ENCODE data around the gene DOK3.

DOK3 gene

GRCh38 chr5:177513500-177513899 is 3.9 kb upstream of the DOK3 start:
- H3K4me3 ChIP-seq (ENCODE audit: low read length) = no peak overlapping the region
- TF ChIP-seq CTCF (conservative IDR thresholded peaks at IDR 0.05; ENCODE audit: low read length) = no peak
- DNase-seq (ENCODE audit: low read depth) = no peak

DNA sequence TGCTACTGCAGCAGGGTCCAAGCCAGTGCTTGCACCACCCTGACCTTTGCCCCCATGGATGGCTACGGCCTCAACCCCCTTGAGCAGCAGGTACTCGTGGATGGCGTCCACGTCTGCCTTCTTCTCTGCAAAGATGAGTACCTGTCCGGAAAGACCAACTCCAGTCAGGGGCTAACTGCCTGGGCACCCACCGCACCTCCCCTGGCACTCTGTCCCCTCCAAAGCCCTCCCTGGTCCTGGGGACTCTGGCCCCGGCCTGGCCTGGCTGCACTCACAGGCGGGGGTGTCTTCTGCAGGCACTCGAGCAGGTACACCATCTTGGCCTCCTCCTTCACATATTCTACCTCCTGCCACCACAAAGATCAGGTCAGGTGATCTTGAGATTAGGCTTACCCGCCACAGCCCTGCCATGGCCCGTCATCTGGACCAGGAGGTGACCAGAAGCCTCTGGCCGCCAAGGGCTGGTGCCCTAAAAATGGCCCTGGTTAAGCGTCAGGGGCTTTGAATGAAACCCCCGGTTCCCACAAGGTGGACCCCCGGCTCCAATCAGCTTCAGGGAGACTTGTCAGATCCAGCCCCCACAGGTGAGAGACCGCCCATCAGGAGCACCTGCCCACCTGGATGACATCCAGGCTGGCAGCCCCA is 3.2 kb upstream of the DOK3 start:
- H3K4me3 ChIP-seq (ENCODE audit: low read length) = no peak overlapping the region
- no peak for DNase-seq (ENCODE audit: low read depth)
- TF ChIP-seq CTCF (conservative IDR thresholded peaks at IDR 0.05; ENCODE audit: low read length) = no peak

DNA sequence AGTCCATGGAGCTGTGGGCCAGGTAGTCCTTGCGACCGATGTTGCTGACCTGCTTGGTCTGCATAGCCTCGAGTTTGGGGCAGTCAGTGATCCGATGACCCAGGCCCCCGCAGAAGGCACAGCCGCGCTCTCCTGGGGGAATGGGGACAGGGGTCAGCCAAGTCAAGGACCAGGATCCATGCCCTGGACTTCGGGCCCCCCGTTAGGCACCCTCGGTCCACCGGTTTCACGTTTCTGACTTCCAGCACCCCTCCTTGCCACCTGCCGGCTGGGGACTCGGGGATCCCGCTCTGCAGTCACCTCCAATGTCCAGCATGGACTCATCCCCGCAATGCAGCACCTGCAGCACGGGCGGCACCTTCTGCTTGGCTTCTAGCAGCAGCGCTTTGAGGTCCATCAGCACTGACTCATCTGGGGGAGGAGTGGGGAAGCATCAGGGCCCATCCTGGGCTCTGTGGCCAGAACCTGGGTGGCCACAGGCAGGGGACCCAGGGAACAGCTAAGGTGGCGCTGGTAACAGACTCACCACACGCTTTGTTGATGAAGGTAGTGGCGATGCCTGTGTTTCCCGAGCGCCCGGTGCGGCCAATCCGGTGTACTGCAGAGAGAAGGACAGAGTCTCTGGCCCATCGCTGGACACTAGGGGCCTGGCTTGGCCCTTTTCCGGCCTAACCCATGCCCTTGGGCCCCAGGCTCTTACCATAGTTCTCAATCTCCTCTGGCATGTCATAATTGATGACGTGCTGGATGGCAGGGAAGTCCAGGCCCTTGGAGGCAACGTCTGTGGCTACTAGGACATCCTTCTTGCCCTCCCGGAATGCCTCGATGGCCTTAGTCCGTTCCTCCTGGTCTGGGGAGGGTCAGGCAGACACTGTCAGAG is 2.4 kb upstream of the DOK3 start:
- H3K4me3 ChIP-seq (ENCODE audit: low read length) = no peak overlapping the region
- TF ChIP-seq CTCF (conservative IDR thresholded peaks at IDR 0.05; ENCODE audit: low read length) = no peak
- DNase-seq (ENCODE audit: low read depth) = no peak

- H3K4me3 ChIP-seq (ENCODE audit: low read length) = no peak overlapping the region
- no peak for DNase-seq (ENCODE audit: low read depth)
- no peak for TF ChIP-seq CTCF (conservative IDR thresholded peaks at IDR 0.05; ENCODE audit: low read length)
Observed at GRCh38 chr5:177511181-177511580, 1.6 kb upstream of the DOK3 start.

- TF ChIP-seq CTCF (conservative IDR thresholded peaks at IDR 0.05; ENCODE audit: low read length) = no peak
- no peak overlapping the region for H3K4me3 ChIP-seq (ENCODE audit: low read length)
- no peak for DNase-seq (ENCODE audit: low read depth)
Observed at GRCh38 chr5:177510567-177511053, 984 bp upstream of the DOK3 start.

GRCh38 chr5:177509991-177510566 is 453 bp upstream of the DOK3 start:
- TF ChIP-seq CTCF (conservative IDR thresholded peaks at IDR 0.05; ENCODE audit: low read length) = no peak
- DNase-seq (ENCODE audit: low read depth) = no peak
- H3K4me3 ChIP-seq (ENCODE audit: low read length) = no peak overlapping the region
